PC-9 (cell line): ENCODE data around the gene RCAN1. TPM values are rescaled to one million over a fixed set of nuclear protein-coding genes. Genes with fewer than 3 reads are reported as not detected.

Experiments used
- BruUV-seq: library from RNA; stranded (reverse); fragments of 400-500 nt; replicated peaks from 2 replicates; lab custom pipeline; 2021; lab: Mats Ljungman, UMichigan
- CTCF ChIA-PET: fragments of 300-600 bp; sonication (Branson Sonifier 250); formaldehyde crosslinking; loops from one replicate; lab custom pipeline; 2022; ENCODE audit warnings: antibody characterized with exemption; lab: Charles Lee
- POLR2A ChIA-PET: fragments of 300-600 bp; sonication (Branson Sonifier 250); formaldehyde crosslinking; loops from one replicate; lab custom pipeline; 2022; ENCODE audit warnings: antibody characterized with exemption; ENCODE audit not compliant: unreplicated experiment; lab: Charles Lee
- DNase-seq, 2 experiments: peaks; one replicate each; pipeline versions ENCODE4 v3.0.0 to v3.0.0-alpha.2; 2015 to 2022; ENCODE audit warnings: mixed read lengths in 1 of 2
- H2AFZ ChIP-seq: fragments of 200-600 bp; sonication (generic); 2 replicates; pipeline ENCODE4 v1.8.1; 2017; ENCODE audit warnings: antibody characterized with exemption
- H3F3A ChIP-seq: fragments of 200-600 bp; sonication (generic); 2 replicates; pipeline ENCODE4 v1.8.1; 2017; ENCODE audit warnings: antibody characterized with exemption, mild to moderate bottlenecking, low read depth; ENCODE audit not compliant: insufficient read depth
- H3K27ac ChIP-seq: fragments of 200-600 bp; sonication (generic); 2 replicates; pipeline ENCODE4 v1.6.1; 2016; ENCODE audit warnings: mixed run types
- H3K27me3 ChIP-seq: fragments of 200-600 bp; sonication (generic); 2 replicates; pipeline ENCODE4 v1.6.1; 2016; ENCODE audit warnings: low read depth, mixed run types; ENCODE audit not compliant: insufficient read depth
- H3K36me3 ChIP-seq: fragments of 200-600 bp; sonication (generic); 2 replicates; pipeline ENCODE4 v1.6.1; 2016; ENCODE audit warnings: low read depth, mixed run types
- H3K4me1 ChIP-seq: fragments of 200-600 bp; sonication (generic); replicated peaks from 2 replicates; pipeline ENCODE4 v1.6.1; 2016; ENCODE audit warnings: mixed run types; ENCODE audit not compliant: insufficient read depth
- H3K4me2 ChIP-seq: fragments of 200-600 bp; sonication (generic); 2 replicates; pipeline ENCODE4 v1.6.1; 2017; ENCODE audit warnings: mixed run types
- H3K4me3 ChIP-seq: fragments of 200-600 bp; sonication (generic); 2 replicates; pipeline ENCODE4 v1.6.1; 2016; ENCODE audit warnings: mixed run types
- H3K79me2 ChIP-seq: fragments of 200-600 bp; sonication (generic); 2 replicates; pipeline ENCODE4 v1.6.1; 2017; ENCODE audit warnings: low read depth, mixed run types
- H3K9me2 ChIP-seq: fragments of 200-600 bp; sonication (generic); 2 replicates; pipeline ENCODE4 v1.8.1; 2017; ENCODE audit warnings: mild to moderate bottlenecking; ENCODE audit not compliant: insufficient read depth
- H3K9me3 ChIP-seq: fragments of 200-600 bp; sonication (generic); 2 replicates; pipeline ENCODE4 v1.8.1; 2016; ENCODE audit warnings: low read depth; ENCODE audit not compliant: insufficient read depth
- H4K20me1 ChIP-seq: fragments of 200-600 bp; sonication (generic); 2 replicates; pipeline ENCODE4 v1.8.1; 2017; ENCODE audit not compliant: insufficient read depth
- EZH2 ChIP-seq: fragments of 200-600 bp; sonication (generic); IDR thresholded peaks from 2 replicates; pipeline ENCODE4 v1.8.0; 2017; ENCODE audit warnings: antibody characterized with exemption, low read depth
- intact Hi-C: fragments of 100-400 bp; cut with micrococcal nuclease; formaldehyde crosslinking; loops from one replicate; pipeline ENCODE4 v1.10.0; 2022; ENCODE audit not compliant: unreplicated experiment
- total RNA-seq: library from RNA; stranded (reverse); gene quantifications from 2 replicates; pipeline ENCODE4 v1.2.3, GENCODE V29; 2021
- TF ChIP-seq, protein P1 (sequence below): fragments of 200-600 bp; sonication (generic); conservative IDR thresholded peaks from 2 replicates; pipeline ENCODE4 v1.6.1; 2017; ENCODE audit warnings: mixed run types, antibody characterized with exemption, mild to moderate bottlenecking, moderate library complexity

The RCAN1 gene
- total RNA-seq, 1 experiment from 2014 or later = 7.2 TPM

DNA sequence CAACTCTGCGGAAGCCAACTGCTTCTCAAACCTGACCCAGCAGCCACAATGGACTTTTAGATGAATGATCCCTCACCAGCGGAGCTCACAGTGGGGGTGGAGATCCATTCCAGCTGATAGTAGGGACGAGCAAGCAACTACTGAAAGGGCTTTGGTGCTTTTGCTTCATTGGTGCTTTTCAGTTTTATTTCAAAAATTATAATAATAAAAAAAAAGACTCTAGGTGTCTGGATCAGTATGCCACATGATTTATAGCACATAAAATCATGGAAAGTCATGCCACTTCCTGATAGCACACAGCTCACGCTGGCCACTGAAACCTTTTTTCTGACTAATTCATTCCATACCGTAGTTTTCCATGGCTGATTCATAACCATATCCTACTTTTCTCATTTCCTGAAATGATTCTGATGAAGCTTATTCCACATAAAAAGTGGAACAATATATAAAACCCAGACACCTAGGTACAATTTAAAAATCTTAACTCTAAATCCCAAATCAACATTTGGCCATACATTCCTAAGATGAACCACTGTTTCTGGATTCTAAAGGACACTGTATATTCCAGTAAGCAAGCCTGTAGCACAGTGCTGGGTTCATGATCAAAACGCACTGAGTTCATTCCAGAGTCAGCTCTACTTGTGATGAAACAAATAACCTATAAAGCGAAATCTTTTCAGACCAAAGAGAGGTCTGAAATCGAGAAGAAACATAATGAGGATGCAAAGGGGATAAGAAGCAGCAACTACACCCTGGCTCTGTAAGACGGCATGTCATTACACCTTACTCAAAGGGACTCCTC, 61.6 kb downstream of the RCAN1 start:
- intact Hi-C loops = no loop called here
- Histone ChIP-seq H3F3A (no peaks in the 10 kb centered on the region), H3K4me1 (peaks cover 7% of the 10 kb centered on the region; the same call in 1 of the 2 replicates), H3K27me3 (no peaks in the 10 kb centered on the region), H3K27ac (peak overlapping the region; percentile 51), H3K36me3 (no peaks in the 10 kb centered on the region), H3K4me2 (no peak overlapping the region), H3K4me3 (no peak overlapping the region), H4K20me1 (no peaks in the 10 kb centered on the region), H3K79me2 (no peaks in the 10 kb centered on the region), H3K9me2 (no peaks in the 10 kb centered on the region), H3K9me3 (no peaks in the 10 kb centered on the region), H2AFZ (no peak overlapping the region)
- no TSS peak for BruUV-seq
- peak in 1 of 2 experiments; percentile 57 for DNase-seq
- no peak for TF ChIP-seq EZH2
- TF ChIP-seq, protein P1, sequence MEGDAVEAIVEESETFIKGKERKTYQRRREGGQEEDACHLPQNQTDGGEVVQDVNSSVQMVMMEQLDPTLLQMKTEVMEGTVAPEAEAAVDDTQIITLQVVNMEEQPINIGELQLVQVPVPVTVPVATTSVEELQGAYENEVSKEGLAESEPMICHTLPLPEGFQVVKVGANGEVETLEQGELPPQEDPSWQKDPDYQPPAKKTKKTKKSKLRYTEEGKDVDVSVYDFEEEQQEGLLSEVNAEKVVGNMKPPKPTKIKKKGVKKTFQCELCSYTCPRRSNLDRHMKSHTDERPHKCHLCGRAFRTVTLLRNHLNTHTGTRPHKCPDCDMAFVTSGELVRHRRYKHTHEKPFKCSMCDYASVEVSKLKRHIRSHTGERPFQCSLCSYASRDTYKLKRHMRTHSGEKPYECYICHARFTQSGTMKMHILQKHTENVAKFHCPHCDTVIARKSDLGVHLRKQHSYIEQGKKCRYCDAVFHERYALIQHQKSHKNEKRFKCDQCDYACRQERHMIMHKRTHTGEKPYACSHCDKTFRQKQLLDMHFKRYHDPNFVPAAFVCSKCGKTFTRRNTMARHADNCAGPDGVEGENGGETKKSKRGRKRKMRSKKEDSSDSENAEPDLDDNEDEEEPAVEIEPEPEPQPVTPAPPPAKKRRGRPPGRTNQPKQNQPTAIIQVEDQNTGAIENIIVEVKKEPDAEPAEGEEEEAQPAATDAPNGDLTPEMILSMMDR = no peak
- POLR2A ChIA-PET = no interaction called here
- CTCF ChIA-PET = interaction anchor here (0.6 kb wide), 1 partner anchor 48 kb away, joined by 12 read pairs; no protein-coding TSS in a partner anchor

DNA sequence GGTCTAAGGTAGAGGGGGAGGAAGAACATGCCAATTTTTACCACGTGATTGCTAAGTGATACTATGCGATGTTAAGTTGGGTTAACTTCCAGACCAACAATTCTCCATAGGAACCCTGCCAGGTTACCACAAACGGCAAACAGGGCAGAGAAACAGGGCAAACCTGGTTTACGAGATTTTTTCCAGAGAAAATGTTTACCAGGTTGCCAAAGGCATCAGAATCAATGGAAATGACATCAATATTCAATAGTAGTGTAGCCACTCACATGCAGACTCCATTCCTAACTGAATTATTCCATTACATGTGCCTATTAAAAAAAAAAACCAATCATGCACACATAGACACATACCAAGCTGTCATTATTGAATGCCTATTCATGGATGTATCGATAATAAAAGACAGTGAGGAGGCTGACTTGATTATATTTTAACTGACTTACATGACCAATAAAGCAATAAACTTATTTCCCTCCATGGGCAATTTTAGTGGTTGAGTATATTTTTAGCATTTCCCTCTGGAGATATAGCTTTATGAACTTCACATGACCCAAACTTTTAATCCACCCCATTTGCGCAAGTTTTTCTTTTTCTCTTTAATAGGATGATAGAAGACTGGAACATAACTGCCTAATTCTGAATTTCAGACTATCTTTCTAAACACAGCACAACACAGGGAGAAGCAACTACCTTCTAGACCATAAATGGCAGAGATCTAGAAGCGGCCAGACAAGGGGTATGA, 62.4 kb downstream of the RCAN1 start:
- CTCF ChIA-PET = no interaction called here
- peak in 1 of 2 experiments; percentile 73 for DNase-seq
- BruUV-seq = no TSS peak

DNA sequence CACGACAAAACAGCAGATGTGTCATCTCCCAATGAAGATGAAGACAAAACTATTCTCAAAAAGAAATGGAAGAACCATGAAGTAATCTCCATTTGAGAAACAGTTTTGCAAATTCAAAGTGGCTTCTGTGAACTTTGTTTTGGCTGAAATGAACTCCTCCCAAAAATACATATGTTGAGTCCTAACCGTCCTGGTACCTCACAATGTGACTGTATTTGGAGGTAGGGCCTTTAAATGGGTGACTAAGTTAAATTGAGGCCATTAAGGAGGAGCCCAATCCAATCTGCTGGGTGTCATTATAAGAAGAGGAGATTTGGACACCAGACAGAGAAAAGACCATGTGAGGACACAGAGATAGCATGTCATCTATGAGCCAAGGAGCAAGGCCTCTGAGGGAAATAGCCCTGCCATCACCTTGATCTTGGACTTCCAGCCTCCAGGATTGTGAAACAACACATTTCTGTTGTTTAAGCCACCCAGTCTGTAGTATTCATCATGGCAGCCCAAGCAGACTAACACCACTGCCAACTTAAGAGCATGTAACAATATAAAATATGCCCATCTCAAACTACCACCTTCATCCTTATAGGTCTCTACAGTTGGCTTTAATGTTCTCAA, 64.6 kb downstream of the RCAN1 start:
- ChIA-PET POLR2A (no interaction called here), CTCF (no interaction called here)
- no peak overlapping the region for H3K4me2 ChIP-seq
- H3K4me3 ChIP-seq = no peak overlapping the region
- BruUV-seq = no TSS peak
- no peak overlapping the region for H2AFZ ChIP-seq
- H3K9me2 ChIP-seq = no peaks in the 10 kb centered on the region
- H3K27me3 ChIP-seq = no peaks in the 10 kb centered on the region
- H4K20me1 ChIP-seq = no peaks in the 10 kb centered on the region
- TF ChIP-seq, protein P1 = no peak
- no peak for TF ChIP-seq EZH2
- H3F3A ChIP-seq = peaks cover 17% of the 10 kb centered on the region
- H3K9me3 ChIP-seq = no peaks in the 10 kb centered on the region
- no peaks in the 10 kb centered on the region for H3K79me2 ChIP-seq
- no peaks in the 10 kb centered on the region for H3K36me3 ChIP-seq
- intact Hi-C loops = no loop called here
- no peak overlapping the region for H3K27ac ChIP-seq
- peaks cover 35% of the 10 kb centered on the region for H3K4me1 ChIP-seq
- DNase-seq = no peak

More for the DNA sequence above, 62.4 kb downstream of the RCAN1 start:
- no peak overlapping the region for H3K4me3 ChIP-seq
- no peaks in the 10 kb centered on the region for H3F3A ChIP-seq
- H3K4me2 ChIP-seq = no peak overlapping the region
- TF ChIP-seq EZH2 = no peak
- TF ChIP-seq, protein P1 = no peak
- peak overlapping the region; percentile 23; the same call in 1 of the 2 replicates for H3K27ac ChIP-seq
- H4K20me1 ChIP-seq = no peaks in the 10 kb centered on the region
- POLR2A ChIA-PET = no interaction called here
- H3K79me2 ChIP-seq = no peaks in the 10 kb centered on the region
- no peaks in the 10 kb centered on the region for H3K9me2 ChIP-seq
- intact Hi-C loops = no loop called here
- H3K36me3 ChIP-seq = no peaks in the 10 kb centered on the region
- H2AFZ ChIP-seq = no peak overlapping the region
- no peaks in the 10 kb centered on the region for H3K9me3 ChIP-seq
- H3K27me3 ChIP-seq = no peaks in the 10 kb centered on the region
- H3K4me1 ChIP-seq = peaks cover 14% of the 10 kb centered on the region; the same call in 1 of the 2 replicates
